Memory B cell (primary cell): ENCODE data around the gene ERVK3-1.

Experiments used
- ATAC-seq: fragments of 150-1000 bp; cut with Tn5 transposase; 2 replicates; pipeline ENCODE4 v1.10.0; 2021; ENCODE audit warnings: low read depth, mild to moderate bottlenecking, moderate library complexity
- DNase-seq, 2 donors: peaks; one replicate each; pipeline ENCODE4 v3.0.0; 2022; ENCODE audit warnings: low spot score in 2 of 2
- H3K27ac Mint-ChIP-seq: one replicate; pipeline ENCODE4 v1.8.0; 2022; ENCODE audit warnings: mild to moderate bottlenecking, moderate library complexity, mixed read lengths
- H3K27me3 Mint-ChIP-seq: one replicate; pipeline ENCODE4 v1.8.0; 2022; ENCODE audit warnings: mixed read lengths
- H3K36me3 Mint-ChIP-seq: one replicate; pipeline ENCODE4 v1.8.0; 2022; ENCODE audit warnings: mild to moderate bottlenecking, mixed read lengths
- H3K4me1 Mint-ChIP-seq: one replicate; pipeline ENCODE4 v1.8.0; 2022; ENCODE audit warnings: mixed read lengths
- H3K4me3 Mint-ChIP-seq: one replicate; pipeline ENCODE4 v1.8.0; 2022; ENCODE audit warnings: mild to moderate bottlenecking, moderate library complexity, mixed read lengths
- H3K9me3 Mint-ChIP-seq: one replicate; pipeline ENCODE4 v1.8.0; 2022; ENCODE audit warnings: mixed read lengths

The ERVK3-1 gene

GRCh38 chr19:58354478-58355030 is 49.4 kb downstream of the ERVK3-1 start:
- peaks cover 2% of the 10 kb centered on the region for H3K9me3 Mint-ChIP-seq
- DNase-seq (no peak), ATAC-seq (no peak)
- peaks cover 6% of the 10 kb centered on the region for H3K4me1 Mint-ChIP-seq
- H3K4me3 Mint-ChIP-seq: no peak overlapping the region
- no peaks in the 10 kb centered on the region for H3K27me3 Mint-ChIP-seq
- no peak overlapping the region for H3K27ac Mint-ChIP-seq
- peaks cover 10% of the 10 kb centered on the region for H3K36me3 Mint-ChIP-seq

- Mint-ChIP-seq H3K27me3 (no peaks in the 10 kb centered on the region), H3K9me3 (no peaks in the 10 kb centered on the region), H3K27ac (no peak overlapping the region), H3K4me1 (peaks cover 4% of the 10 kb centered on the region), H3K4me3 (peak overlapping the region; percentile 43), H3K36me3 (peaks cover 8% of the 10 kb centered on the region)
- no peak for ATAC-seq
- DNase-seq: no peak
Measured at GRCh38 chr19:58355215-58355796, 50.1 kb downstream of the ERVK3-1 start.

DNA sequence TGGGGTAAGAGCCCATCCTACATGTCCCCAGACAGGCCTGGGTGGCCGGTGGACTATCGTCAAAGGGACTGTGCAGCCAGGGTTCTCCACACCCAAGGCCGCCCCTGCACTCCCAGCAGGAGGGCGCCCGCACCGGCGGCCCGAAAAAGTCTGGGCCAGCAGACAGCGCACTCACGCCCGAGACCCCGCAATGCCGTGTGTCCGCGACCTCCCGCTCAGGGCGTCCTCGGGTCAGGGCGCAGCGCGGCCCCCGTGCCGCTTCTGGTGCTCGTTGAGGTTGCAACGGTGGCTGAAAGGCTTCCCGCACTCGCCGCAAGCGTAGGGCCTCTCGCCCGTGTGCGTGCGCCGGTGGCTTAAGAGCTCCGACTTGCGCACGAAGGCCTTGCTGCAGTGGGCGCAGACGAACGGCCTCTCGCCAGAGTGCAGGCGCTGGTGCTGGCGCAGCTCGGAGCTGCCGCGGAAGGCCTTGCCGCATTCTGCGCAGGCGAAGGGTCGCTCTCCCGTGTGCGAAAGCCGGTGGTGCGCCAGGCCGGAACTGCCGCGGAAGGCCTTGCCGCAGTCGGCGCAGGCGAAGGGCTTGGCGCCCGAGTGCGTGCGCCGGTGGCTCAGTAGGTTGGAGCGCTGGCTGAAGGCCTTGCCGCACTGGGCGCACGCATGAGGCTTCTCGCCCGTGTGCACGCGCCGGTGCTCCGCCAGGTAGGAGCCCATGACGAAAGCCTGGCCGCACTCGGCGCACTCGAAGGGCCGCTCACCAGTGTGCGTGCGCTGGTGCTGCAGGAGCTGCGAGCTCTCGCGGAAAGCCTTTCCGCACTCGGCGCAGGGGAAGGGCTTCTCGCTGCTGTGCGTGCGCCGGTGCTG is 51.0 kb downstream of the ERVK3-1 start:
- no peak overlapping the region for H3K27ac Mint-ChIP-seq
- H3K4me1 Mint-ChIP-seq: peaks cover 2% of the 10 kb centered on the region
- ATAC-seq (peak; percentile 68), DNase-seq (peak; percentile 20 to 33)
- peaks cover 5% of the 10 kb centered on the region for H3K36me3 Mint-ChIP-seq
- H3K9me3 Mint-ChIP-seq: no peaks in the 10 kb centered on the region
- no peaks in the 10 kb centered on the region for H3K27me3 Mint-ChIP-seq
- H3K4me3 Mint-ChIP-seq: peak overlapping the region; percentile 68

- peaks cover 4% of the 10 kb centered on the region for H3K4me1 Mint-ChIP-seq
- ATAC-seq (peak; percentile 19), DNase-seq (no peak)
- H3K4me3 Mint-ChIP-seq: peak overlapping the region; percentile 68
- H3K27ac Mint-ChIP-seq: no peak overlapping the region
- H3K27me3 Mint-ChIP-seq: no peaks in the 10 kb centered on the region
- H3K9me3 Mint-ChIP-seq: no peaks in the 10 kb centered on the region
- H3K36me3 Mint-ChIP-seq: peaks cover 3% of the 10 kb centered on the region
Measured at GRCh38 chr19:58356766-58357480, 51.7 kb downstream of the ERVK3-1 start.

DNA sequence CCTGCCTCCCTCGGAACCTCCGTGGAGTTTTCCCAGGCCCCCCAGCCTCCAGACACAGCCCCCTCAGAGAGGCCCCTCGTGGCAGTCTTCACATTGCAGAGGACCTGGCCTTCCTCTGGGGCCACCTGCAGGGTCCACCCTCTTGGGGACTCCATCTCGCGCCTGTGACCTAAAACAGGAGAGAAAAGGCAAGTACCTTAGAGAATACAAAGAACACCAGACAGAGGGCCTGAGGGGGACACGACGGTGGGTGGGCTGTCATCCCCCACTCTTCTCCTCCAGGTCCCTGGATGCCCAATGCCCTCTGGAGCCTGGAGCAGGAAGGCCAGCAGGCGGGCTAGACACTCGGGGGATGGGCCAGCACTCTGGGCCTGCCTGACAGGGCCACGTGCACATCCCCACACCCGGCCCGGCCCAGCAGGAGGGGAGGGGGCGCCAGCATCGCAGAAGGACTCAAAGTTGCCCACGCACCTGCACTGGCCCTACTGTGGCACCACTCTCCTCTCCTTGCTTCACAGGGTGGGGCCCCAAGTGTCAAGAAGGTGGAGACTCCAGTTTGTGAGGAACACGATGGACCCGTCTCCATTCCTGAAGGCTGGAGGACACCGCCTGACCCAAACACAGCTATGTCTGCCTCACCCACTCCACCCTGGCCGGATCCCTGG is 52.4 kb downstream of the ERVK3-1 start:
- Mint-ChIP-seq H3K9me3 (no peaks in the 10 kb centered on the region), H3K4me3 (peak overlapping the region; percentile 52), H3K4me1 (peaks cover 5% of the 10 kb centered on the region), H3K27me3 (no peaks in the 10 kb centered on the region), H3K27ac (no peak overlapping the region), H3K36me3 (no peaks in the 10 kb centered on the region)
- DNase-seq: no peak
- ATAC-seq: no peak

DNA sequence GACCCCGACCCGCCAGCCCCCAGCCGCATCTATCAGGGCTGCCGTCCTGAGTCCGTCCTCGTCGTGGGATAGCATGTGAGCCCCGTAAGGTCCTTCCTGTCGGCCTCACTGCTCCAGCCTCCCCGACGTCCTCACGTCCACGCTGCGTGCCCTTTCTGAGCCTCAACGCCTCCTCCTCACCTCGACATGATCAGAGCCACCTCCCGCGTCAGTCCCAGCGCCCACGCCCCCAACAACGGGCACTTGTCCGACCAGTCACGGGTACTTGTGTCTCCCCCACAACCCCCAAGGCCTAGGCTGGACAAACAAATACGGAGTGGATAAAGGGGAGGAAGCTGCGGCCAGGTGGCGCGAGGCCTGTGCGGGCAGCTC is 56.7 kb downstream of the ERVK3-1 start:
- ATAC-seq (no peak), DNase-seq (no peak)
- peak overlapping the region; percentile 91 for H3K27ac Mint-ChIP-seq
- H3K27me3 Mint-ChIP-seq: no peaks in the 10 kb centered on the region
- H3K9me3 Mint-ChIP-seq: no peaks in the 10 kb centered on the region
- H3K4me3 Mint-ChIP-seq: peak overlapping the region; percentile 91
- H3K4me1 Mint-ChIP-seq: peaks cover 12% of the 10 kb centered on the region
- H3K36me3 Mint-ChIP-seq: no peaks in the 10 kb centered on the region

- ATAC-seq: peak; percentile 85
- Mint-ChIP-seq H3K27ac (peak within 1 kb of the TSS; percentile 91), H3K4me3 (peak within 1 kb of the TSS; percentile 91), H3K9me3 (no peaks in the 10 kb centered on the region), H3K27me3 (no peaks in the 10 kb centered on the region), H3K4me1 (peaks cover 12% of the 10 kb centered on the region), H3K36me3 (no peaks in the 10 kb centered on the region)
- peak; percentile 97 for DNase-seq
Measured at GRCh38 chr19:58362272-58362994, 57.3 kb downstream of the ERVK3-1 start, which contains the start of gene ZNF497. ZNF497 (minus strand) TSS chr19:58362751; CDS start chr19:58357635, 5,116 bp downstream.

GRCh38 chr19:58364146-58364545 is 59.0 kb downstream of the ERVK3-1 start:
- H3K4me1 Mint-ChIP-seq: peaks cover 10% of the 10 kb centered on the region
- H3K36me3 Mint-ChIP-seq: no peaks in the 10 kb centered on the region
- H3K27ac Mint-ChIP-seq: peak overlapping the region; percentile 60
- H3K27me3 Mint-ChIP-seq: no peaks in the 10 kb centered on the region
- H3K9me3 Mint-ChIP-seq: no peaks in the 10 kb centered on the region
- peak overlapping the region; percentile 59 for H3K4me3 Mint-ChIP-seq
- peak; percentile 8 for ATAC-seq
- peak in 1 of 2 donors; percentile 29 for DNase-seq
